ENCODE data around the gene RMP24.

The RMP24 gene

DNA sequence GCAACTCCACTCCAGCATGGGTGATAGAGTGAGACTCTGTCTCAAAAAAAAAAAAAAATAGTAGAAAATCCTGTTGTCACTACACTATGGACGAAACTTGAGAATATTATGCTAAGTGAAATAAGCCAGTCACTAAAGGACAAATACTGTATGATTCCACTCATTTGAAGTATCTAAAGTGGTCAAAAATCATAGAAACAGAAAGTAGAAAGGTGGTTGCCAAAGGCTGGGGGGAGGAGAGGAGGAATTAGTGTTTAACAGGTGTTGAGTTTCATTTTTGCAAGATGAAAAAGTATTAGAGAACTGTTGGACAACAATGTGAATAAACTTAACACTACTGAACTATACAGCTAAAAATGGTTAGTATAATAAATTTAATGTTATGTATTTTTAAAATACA, 18.8 kb upstream of the RMP24 start:
- Histone ChIP-seq H3K79me2 (ENCODE audit: insufficient read depth, low read length) (no peaks in the 10 kb centered on the region), H3K9me3 (ENCODE audit: low read length) (peaks cover 6% of the 10 kb centered on the region; the same call in 1 of the 2 replicates), H3K27me3 (ENCODE audit: insufficient read depth, low read length) (no peaks in the 10 kb centered on the region), H3K4me3 (ENCODE audit: low read depth, low read length, poor library complexity, severe bottlenecking) (no peak overlapping the region), H3K4me2 (ENCODE audit: low read length) (no peak overlapping the region), H3F3A (ENCODE audit: insufficient read depth, low read length) (no peaks in the 10 kb centered on the region), H3K36me3 (ENCODE audit: insufficient read depth, low read length) (no peaks in the 10 kb centered on the region; the same call in 1 of the 2 replicates), H3K27ac (ENCODE audit: low read depth, low read length, poor library complexity, severe bottlenecking) (no peak overlapping the region), H2AFZ (ENCODE audit: low read length) (no peak overlapping the region), H3K4me1 (ENCODE audit: insufficient read depth, low read length, severe bottlenecking) (no peaks in the 10 kb centered on the region), H3K9me2 (ENCODE audit: low read depth, low read length) (no peaks in the 10 kb centered on the region), H3K9ac (ENCODE audit: low read length) (no peak overlapping the region), H4K20me1 (ENCODE audit: insufficient read depth, low read length) (no peaks in the 10 kb centered on the region)
- TF ChIP-seq, protein P1, sequence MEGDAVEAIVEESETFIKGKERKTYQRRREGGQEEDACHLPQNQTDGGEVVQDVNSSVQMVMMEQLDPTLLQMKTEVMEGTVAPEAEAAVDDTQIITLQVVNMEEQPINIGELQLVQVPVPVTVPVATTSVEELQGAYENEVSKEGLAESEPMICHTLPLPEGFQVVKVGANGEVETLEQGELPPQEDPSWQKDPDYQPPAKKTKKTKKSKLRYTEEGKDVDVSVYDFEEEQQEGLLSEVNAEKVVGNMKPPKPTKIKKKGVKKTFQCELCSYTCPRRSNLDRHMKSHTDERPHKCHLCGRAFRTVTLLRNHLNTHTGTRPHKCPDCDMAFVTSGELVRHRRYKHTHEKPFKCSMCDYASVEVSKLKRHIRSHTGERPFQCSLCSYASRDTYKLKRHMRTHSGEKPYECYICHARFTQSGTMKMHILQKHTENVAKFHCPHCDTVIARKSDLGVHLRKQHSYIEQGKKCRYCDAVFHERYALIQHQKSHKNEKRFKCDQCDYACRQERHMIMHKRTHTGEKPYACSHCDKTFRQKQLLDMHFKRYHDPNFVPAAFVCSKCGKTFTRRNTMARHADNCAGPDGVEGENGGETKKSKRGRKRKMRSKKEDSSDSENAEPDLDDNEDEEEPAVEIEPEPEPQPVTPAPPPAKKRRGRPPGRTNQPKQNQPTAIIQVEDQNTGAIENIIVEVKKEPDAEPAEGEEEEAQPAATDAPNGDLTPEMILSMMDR (IDR thresholded peaks at IDR 0.05; ENCODE audit: low read length): no peak
- no peak for TF ChIP-seq EZH2 (IDR thresholded peaks at IDR 0.05; ENCODE audit: borderline replicate concordance, low read length)

DNA sequence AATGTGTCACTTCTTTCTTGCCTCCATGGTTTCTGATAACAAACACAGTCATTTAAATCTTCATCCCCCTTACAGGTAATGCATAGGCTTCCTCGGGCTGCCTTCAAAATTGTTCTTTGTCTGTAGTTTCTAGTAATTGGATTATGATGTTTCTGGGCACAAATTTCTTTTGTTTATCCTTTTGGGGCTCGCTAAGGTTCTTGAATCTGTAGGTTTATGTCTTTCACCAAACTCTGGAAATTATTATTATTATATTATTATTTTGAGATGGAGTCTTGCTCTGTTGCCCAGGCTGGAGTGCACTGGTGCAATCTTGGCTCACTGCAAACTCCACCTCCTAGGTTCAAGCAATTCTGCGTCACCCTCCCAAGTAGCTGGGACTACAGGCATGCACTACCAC, 16.3 kb upstream of the RMP24 start:
- Histone ChIP-seq H4K20me1 (ENCODE audit: insufficient read depth, low read length) (no peaks in the 10 kb centered on the region), H3K9me3 (ENCODE audit: low read length) (peaks cover 6% of the 10 kb centered on the region; the same call in 1 of the 2 replicates), H3K27ac (ENCODE audit: low read depth, low read length, poor library complexity, severe bottlenecking) (no peak overlapping the region), H2AFZ (ENCODE audit: low read length) (no peak overlapping the region), H3K4me2 (ENCODE audit: low read length) (no peak overlapping the region), H3K9ac (ENCODE audit: low read length) (no peak overlapping the region), H3F3A (ENCODE audit: insufficient read depth, low read length) (no peaks in the 10 kb centered on the region), H3K27me3 (ENCODE audit: insufficient read depth, low read length) (no peaks in the 10 kb centered on the region), H3K4me3 (ENCODE audit: low read depth, low read length, poor library complexity, severe bottlenecking) (no peak overlapping the region), H3K4me1 (ENCODE audit: insufficient read depth, low read length, severe bottlenecking) (no peaks in the 10 kb centered on the region), H3K79me2 (ENCODE audit: insufficient read depth, low read length) (no peaks in the 10 kb centered on the region), H3K9me2 (ENCODE audit: low read depth, low read length) (no peaks in the 10 kb centered on the region), H3K36me3 (ENCODE audit: insufficient read depth, low read length) (no peaks in the 10 kb centered on the region; the same call in 1 of the 2 replicates)
- TF ChIP-seq, protein P1 (IDR thresholded peaks at IDR 0.05; ENCODE audit: low read length): no peak
- TF ChIP-seq EZH2 (IDR thresholded peaks at IDR 0.05; ENCODE audit: borderline replicate concordance, low read length): no peak

DNA sequence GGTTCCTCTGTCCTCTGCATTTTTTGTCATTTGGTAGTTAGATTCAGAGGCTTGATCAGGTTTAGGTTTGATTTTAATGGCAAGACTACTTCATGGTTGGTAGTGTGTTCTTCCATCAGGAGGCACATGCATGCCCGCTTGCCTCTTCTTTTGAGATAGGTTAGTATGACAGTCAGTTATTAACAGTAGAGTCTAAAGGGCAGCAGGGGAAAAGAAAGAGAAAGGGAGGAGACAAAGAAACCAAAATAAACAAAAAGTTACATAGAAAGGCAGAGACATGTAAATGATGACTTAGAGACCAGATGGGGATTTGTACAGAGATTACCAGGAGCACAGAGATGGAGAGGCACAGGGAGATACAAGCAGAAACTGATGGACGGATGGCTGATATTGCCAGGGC, 10.2 kb upstream of the RMP24 start:
- H3K4me2 ChIP-seq (ENCODE audit: low read length): no peak overlapping the region
- no peak overlapping the region for H2AFZ ChIP-seq (ENCODE audit: low read length)
- no peaks in the 10 kb centered on the region for H4K20me1 ChIP-seq (ENCODE audit: insufficient read depth, low read length)
- TF ChIP-seq, protein P1 (IDR thresholded peaks at IDR 0.05; ENCODE audit: low read length): no peak
- no peaks in the 10 kb centered on the region for H3F3A ChIP-seq (ENCODE audit: insufficient read depth, low read length)
- H3K9me2 ChIP-seq (ENCODE audit: low read depth, low read length): no peaks in the 10 kb centered on the region
- no peaks in the 10 kb centered on the region for H3K27me3 ChIP-seq (ENCODE audit: insufficient read depth, low read length)
- H3K36me3 ChIP-seq (ENCODE audit: insufficient read depth, low read length): no peaks in the 10 kb centered on the region; the same call in 1 of the 2 replicates
- no peak overlapping the region for H3K4me3 ChIP-seq (ENCODE audit: low read depth, low read length, poor library complexity, severe bottlenecking)
- no peak overlapping the region for H3K27ac ChIP-seq (ENCODE audit: low read depth, low read length, poor library complexity, severe bottlenecking)
- H3K9ac ChIP-seq (ENCODE audit: low read length): no peak overlapping the region
- no peaks in the 10 kb centered on the region for H3K4me1 ChIP-seq (ENCODE audit: insufficient read depth, low read length, severe bottlenecking)
- no peaks in the 10 kb centered on the region for H3K79me2 ChIP-seq (ENCODE audit: insufficient read depth, low read length)
- no peaks in the 10 kb centered on the region for H3K9me3 ChIP-seq (ENCODE audit: low read length)
